HepG2 (cell line): Measurements from ENCODE around the gene RFX7. TPM values are rescaled to one million over a fixed set of nuclear protein-coding genes. Genes with fewer than 3 reads are reported as not detected.
A peak's percentile ranks its signal among the peaks of the same experiment; 100 is the strongest.

Experiments
- ARID4A ChIP-seq: sonication (generic); formaldehyde crosslinking; IDR thresholded peaks from 2 replicates; pipeline ENCODE4 v1.5.0; 2020; ENCODE audit warnings: mild to moderate bottlenecking, missing genetic modification reagents, borderline replicate concordance
- ATF5 ChIP-seq: sonication (generic); formaldehyde crosslinking; IDR thresholded peaks from 2 replicates; pipeline ENCODE4 v1.4.0; 2020; ENCODE audit warnings: mild to moderate bottlenecking, low read depth, missing genetic modification reagents
- FOXP4 ChIP-seq: sonication (generic); formaldehyde crosslinking; IDR thresholded peaks from 2 replicates; pipeline ENCODE4 v1.4.0; 2020; ENCODE audit warnings: missing genetic modification reagents
- GLMP ChIP-seq: sonication (generic); formaldehyde crosslinking; IDR thresholded peaks from 2 replicates; pipeline ENCODE4 v1.9.0; 2021; ENCODE audit warnings: missing genetic modification reagents, mild to moderate bottlenecking, borderline replicate concordance
- GPBP1L1 ChIP-seq: sonication (generic); formaldehyde crosslinking; IDR thresholded peaks from 2 replicates; pipeline ENCODE4 v1.5.0; 2020; ENCODE audit warnings: mild to moderate bottlenecking, missing genetic modification reagents
- KDM5B ChIP-seq: sonication (generic); formaldehyde crosslinking; IDR thresholded peaks from 2 replicates; pipeline ENCODE4 v1.4.0; 2020; ENCODE audit warnings: missing genetic modification reagents, mild to moderate bottlenecking, borderline replicate concordance
- MATR3 ChIP-seq: sonication (generic); formaldehyde crosslinking; IDR thresholded peaks from 2 replicates; pipeline ENCODE4 v1.4.0; 2020; ENCODE audit warnings: missing genetic modification reagents
- MED1 ChIP-seq: sonication (generic); formaldehyde crosslinking; IDR thresholded peaks from 2 replicates; pipeline ENCODE4 v1.4.0; 2020; ENCODE audit warnings: missing genetic modification reagents
- NONO ChIP-seq, 2 experiments: fragments of 450-650 bp in 1 of 2; sonication (generic) in 1 of 2; formaldehyde crosslinking in 1 of 2; IDR thresholded peaks in 1 of 2; conservative IDR thresholded peaks in 1 of 2; 2 replicates each; pipeline versions ENCODE4 v1.6.1 to v1.8.0; 2017 to 2022; ENCODE audit warnings: mild to moderate bottlenecking in 1 of 2, missing genetic modification reagents in 1 of 2, moderate library complexity in 1 of 2
- NR0B2 ChIP-seq: sonication (generic); formaldehyde crosslinking; IDR thresholded peaks from 2 replicates; pipeline ENCODE4 v1.4.0; 2020; ENCODE audit warnings: mild to moderate bottlenecking, missing genetic modification reagents
- SP1 ChIP-seq, 2 experiments: fragments of 450-650 bp in 1 of 2; sonication (generic) in 1 of 2; formaldehyde crosslinking in 1 of 2; IDR thresholded peaks; 2 replicates each; pipeline versions ENCODE4 v1.4.0 to v1.6.1; 2016 to 2020; ENCODE audit warnings: missing genetic modification reagents in 1 of 2
- TEAD2 ChIP-seq: sonication (generic); formaldehyde crosslinking; IDR thresholded peaks from 2 replicates; pipeline ENCODE4 v1.9.0; 2021; ENCODE audit warnings: missing genetic modification reagents
- ZFP37 ChIP-seq: sonication (generic); formaldehyde crosslinking; IDR thresholded peaks from 2 replicates; pipeline ENCODE4 v1.4.0; 2020; ENCODE audit warnings: missing genetic modification reagents, borderline replicate concordance
- ZSCAN5A ChIP-seq: sonication (generic); formaldehyde crosslinking; IDR thresholded peaks from 2 replicates; pipeline ENCODE4 v1.8.0; 2022; ENCODE audit warnings: mild to moderate bottlenecking, missing genetic modification reagents, borderline replicate concordance
- polyA plus RNA-seq, 8 experiments: library from polyadenylated mRNA; depleted of rRNA in 3 of 8; stranded (reverse) in 7 of 8; unstranded in 1 of 8; fragments of >200 nt; fragmentation: Illumina TruSeq in 4 of 8; extraction: Trizol in 4 of 8; gene quantifications; 2 replicates each; pipeline versions ENCODE4 v1.2.1 to v1.2.3, GENCODE V29; 2011 to 2016; ENCODE audit warnings: low read depth in 4 of 8, missing spikeins in 1 of 8, mixed read lengths in 1 of 8; ENCODE audit not compliant: insufficient read depth in 1 of 8
- total RNA-seq, 5 experiments: library from RNA; depleted of rRNA; stranded (reverse); fragments of >200 nt; fragmentation: Illumina TruSeq; extraction: Trizol; gene quantifications; 2 replicates each; pipeline ENCODE4 v1.2.3, GENCODE V29; 2016; ENCODE audit warnings: low read depth in 1 of 5

Gene RFX7
- total and polyA plus RNA-seq, 2 of the 13 experiments (the other 11 are each of a cell fraction or from before 2014, with no cell fraction given): 8.5 to 10.4 TPM

- TF ChIP-seq ATF5 (CRISPR knock-in tag) (no peak), SP1 (IDR thresholded peaks at IDR 0.05) (no peak), SP1 (CRISPR knock-in tag; IDR thresholded peaks at IDR 0.05) (no peak), GLMP (CRISPR knock-in tag) (no peak), ARID4A (peak; percentile 39; the same call in 1 of the 2 replicates), ZFP37 (CRISPR knock-in tag) (0 out of 2 replicates have a peak, but pooled peaks have one; percentile 32), MED1 (CRISPR knock-in tag) (peak; percentile 51), GPBP1L1 (no peak), NONO (IDR thresholded peaks at IDR 0.05) (no peak), NONO (CRISPR knock-in tag; conservative IDR thresholded peaks at IDR 0.05) (0 out of 2 replicates have a peak, but pooled peaks have one; percentile 13), TEAD2 (CRISPR knock-in tag) (no peak), NR0B2 (CRISPR knock-in tag) (no peak), KDM5B (CRISPR knock-in tag) (0 out of 2 replicates have a peak, but pooled peaks have one; percentile 19), ZSCAN5A (CRISPR knock-in tag) (no peak), MATR3 (CRISPR knock-in tag) (no peak), FOXP4 (CRISPR knock-in tag) (peak; percentile 42; the same call in 1 of the 2 replicates)
These were observed 1.3 kb upstream of the RFX7 start (continued) for GRCh38 chr15:56244811-56245576.
